PFSK-1 (cell line): Measurements from ENCODE around the gene PRODH.

ENCODE experiments used
- FOXP2 ChIP-seq: optimal IDR thresholded peaks from 2 replicates; pipeline ENCODE3; 2011; ENCODE audit warnings: borderline replicate concordance, control low read depth, inconsistent platforms; ENCODE audit not compliant: insufficient read depth; ENCODE audit errors: extremely low read length, extremely low read depth
- POLR2AphosphoS5 ChIP-seq: IDR thresholded peaks from 2 replicates; pipeline ENCODE4 v1.6.1; 2012; ENCODE audit warnings: low read depth, mild to moderate bottlenecking, control low read depth, low read length, moderate library complexity
- REST ChIP-seq, 2 experiments: IDR thresholded peaks; 2 replicates each; pipeline versions ENCODE4 v1.6.1 to v1.8.0; 2011 to 2012; ENCODE audit warnings: low read depth in 2 of 2, low read length in 2 of 2, control low read depth in 1 of 2, inconsistent platforms in 1 of 2, mild to moderate bottlenecking in 1 of 2, moderate library complexity in 1 of 2; ENCODE audit not compliant: insufficient read depth in 1 of 2
- SIN3A ChIP-seq: IDR thresholded peaks from 2 replicates; pipeline ENCODE4 v1.6.1; 2012; ENCODE audit warnings: mild to moderate bottlenecking, low read length, moderate library complexity, borderline replicate concordance; ENCODE audit not compliant: insufficient read depth
- TAF1 ChIP-seq: IDR thresholded peaks from 2 replicates; pipeline ENCODE4 v1.6.1; 2012; ENCODE audit warnings: low read length, control low read depth, borderline replicate concordance; ENCODE audit not compliant: insufficient read depth

The PRODH gene

GRCh38 chr22:18950141-18950540 lies 14.0 kb upstream of the PRODH start:
- TF ChIP-seq FOXP2 (no peak), REST (IDR thresholded peaks at IDR 0.05; ENCODE audit: insufficient read depth in 1 of 2, low read depth in 2 of 2, low read length in 2 of 2) (no peak), SIN3A (no peak), TAF1 (no peak), POLR2AphosphoS5 (no peak)

- no peak for TF ChIP-seq REST (IDR thresholded peaks at IDR 0.05; ENCODE audit: insufficient read depth in 1 of 2, low read depth in 2 of 2, low read length in 2 of 2)
- no peak for TF ChIP-seq POLR2AphosphoS5
- TF ChIP-seq TAF1, result no peak
- TF ChIP-seq FOXP2, result no peak
Observed at GRCh38 chr22:18947905-18948304, 11.8 kb upstream of the PRODH start.

- no peak for TF ChIP-seq FOXP2
- no peak for TF ChIP-seq SIN3A
- TF ChIP-seq POLR2AphosphoS5, result no peak
- TF ChIP-seq REST (IDR thresholded peaks at IDR 0.05; ENCODE audit: insufficient read depth in 1 of 2, low read depth in 2 of 2, low read length in 2 of 2), result no peak
- TF ChIP-seq TAF1, result no peak
Observed at GRCh38 chr22:18933914-18934313, 2.2 kb downstream of the PRODH start.

- TF ChIP-seq FOXP2 (no peak), TAF1 (no peak)
Observed at GRCh38 chr22:18931905-18932652, 4.0 kb downstream of the PRODH start.

GRCh38 chr22:18929459-18929858 lies 6.6 kb downstream of the PRODH start:
- TF ChIP-seq SIN3A, result no peak
- no peak for TF ChIP-seq TAF1
- TF ChIP-seq REST (IDR thresholded peaks at IDR 0.05; ENCODE audit: insufficient read depth in 1 of 2, low read depth in 2 of 2, low read length in 2 of 2), result no peak
- TF ChIP-seq FOXP2, result no peak
